ENCODE data around the gene ALDH9A1.
"Not testable (repeated sequence)": the region's sequence is repeated elsewhere in the genome, so short reads cannot be mapped to it uniquely, and the experiment has no call there.

Gene ALDH9A1

GRCh38 chr1:165697881-165698760 lies at the start of gene ALDH9A1:
Gene ALDH9A1, minus strand, starts transcription at chr1:165698562. Its CDS starts 4 bp downstream, at chr1:165698558.
- peak; percentile 90 for DNase-seq (ENCODE audit: low read depth)

- no peak for DNase-seq (ENCODE audit: low read depth)
Observed at GRCh38 chr1:165747632-165748447, 49.5 kb upstream of the ALDH9A1 start.

- not testable (repeated sequence) for DNase-seq (ENCODE audit: low read depth)
Observed at GRCh38 chr1:165744913-165745312, 46.6 kb upstream of the ALDH9A1 start.

- DNase-seq (ENCODE audit: low read depth) = no peak
Observed at GRCh38 chr1:165742194-165742593, 43.8 kb upstream of the ALDH9A1 start.

GRCh38 chr1:165738794-165739193 lies 40.4 kb upstream of the ALDH9A1 start:
- DNase-seq (ENCODE audit: low read depth) = no peak

GRCh38 chr1:165737196-165737595 lies 38.8 kb upstream of the ALDH9A1 start:
- DNase-seq (ENCODE audit: low read depth) = peak; percentile 29

GRCh38 chr1:165734906-165735305 lies 36.5 kb upstream of the ALDH9A1 start:
- no peak for DNase-seq (ENCODE audit: low read depth)

- no peak for DNase-seq (ENCODE audit: low read depth)
Observed at GRCh38 chr1:165726841-165727240, 28.5 kb upstream of the ALDH9A1 start.

GRCh38 chr1:165726169-165726568 lies 27.8 kb upstream of the ALDH9A1 start:
- no peak for DNase-seq (ENCODE audit: low read depth)

GRCh38 chr1:165717918-165718515 lies 19.7 kb upstream of the ALDH9A1 start:
- DNase-seq (ENCODE audit: low read depth) = peak; percentile 68

- DNase-seq (ENCODE audit: low read depth) = not testable (repeated sequence)
Observed at GRCh38 chr1:165716265-165717051, 18.1 kb upstream of the ALDH9A1 start.

- DNase-seq (ENCODE audit: low read depth) = no peak
Observed at GRCh38 chr1:165712764-165713163, 14.4 kb upstream of the ALDH9A1 start.

GRCh38 chr1:165707984-165708706 lies 9.8 kb upstream of the ALDH9A1 start:
- no peak for DNase-seq (ENCODE audit: low read depth)

GRCh38 chr1:165703648-165704047 lies 5.3 kb upstream of the ALDH9A1 start:
- peak; percentile 27 for DNase-seq (ENCODE audit: low read depth)

- DNase-seq (ENCODE audit: low read depth) = not testable (repeated sequence)
Observed at GRCh38 chr1:165701922-165702321, 3.6 kb upstream of the ALDH9A1 start.

- DNase-seq (ENCODE audit: low read depth) = no peak
Observed at GRCh38 chr1:165699577-165699976, 1.2 kb upstream of the ALDH9A1 start.

GRCh38 chr1:165698761-165699052 lies 345 bp upstream of the ALDH9A1 start:
- DNase-seq (ENCODE audit: low read depth) = no peak

- peak; percentile 21 for DNase-seq (ENCODE audit: low read depth)
Observed at GRCh38 chr1:165697491-165697880, 876 bp downstream of the ALDH9A1 start.

- DNase-seq (ENCODE audit: low read depth) = peak; percentile 88
Observed at GRCh38 chr1:165696625-165697100, 1.7 kb downstream of the ALDH9A1 start.

- DNase-seq (ENCODE audit: low read depth) = no peak
Observed at GRCh38 chr1:165695031-165695430, 3.3 kb downstream of the ALDH9A1 start.

GRCh38 chr1:165688046-165688445 lies 10.3 kb downstream of the ALDH9A1 start:
- DNase-seq (ENCODE audit: low read depth) = no peak
